Activated CD8-positive, alpha-beta memory T cell treated with anti-CD3 and anti-CD28 coated beads for 24 hours (primary cell): ENCODE data around the gene APC2.

Experiments
- DNase-seq: peaks from one replicate; pipeline ENCODE4 v3.0.0-alpha.2; 2020

Gene APC2, protein sequence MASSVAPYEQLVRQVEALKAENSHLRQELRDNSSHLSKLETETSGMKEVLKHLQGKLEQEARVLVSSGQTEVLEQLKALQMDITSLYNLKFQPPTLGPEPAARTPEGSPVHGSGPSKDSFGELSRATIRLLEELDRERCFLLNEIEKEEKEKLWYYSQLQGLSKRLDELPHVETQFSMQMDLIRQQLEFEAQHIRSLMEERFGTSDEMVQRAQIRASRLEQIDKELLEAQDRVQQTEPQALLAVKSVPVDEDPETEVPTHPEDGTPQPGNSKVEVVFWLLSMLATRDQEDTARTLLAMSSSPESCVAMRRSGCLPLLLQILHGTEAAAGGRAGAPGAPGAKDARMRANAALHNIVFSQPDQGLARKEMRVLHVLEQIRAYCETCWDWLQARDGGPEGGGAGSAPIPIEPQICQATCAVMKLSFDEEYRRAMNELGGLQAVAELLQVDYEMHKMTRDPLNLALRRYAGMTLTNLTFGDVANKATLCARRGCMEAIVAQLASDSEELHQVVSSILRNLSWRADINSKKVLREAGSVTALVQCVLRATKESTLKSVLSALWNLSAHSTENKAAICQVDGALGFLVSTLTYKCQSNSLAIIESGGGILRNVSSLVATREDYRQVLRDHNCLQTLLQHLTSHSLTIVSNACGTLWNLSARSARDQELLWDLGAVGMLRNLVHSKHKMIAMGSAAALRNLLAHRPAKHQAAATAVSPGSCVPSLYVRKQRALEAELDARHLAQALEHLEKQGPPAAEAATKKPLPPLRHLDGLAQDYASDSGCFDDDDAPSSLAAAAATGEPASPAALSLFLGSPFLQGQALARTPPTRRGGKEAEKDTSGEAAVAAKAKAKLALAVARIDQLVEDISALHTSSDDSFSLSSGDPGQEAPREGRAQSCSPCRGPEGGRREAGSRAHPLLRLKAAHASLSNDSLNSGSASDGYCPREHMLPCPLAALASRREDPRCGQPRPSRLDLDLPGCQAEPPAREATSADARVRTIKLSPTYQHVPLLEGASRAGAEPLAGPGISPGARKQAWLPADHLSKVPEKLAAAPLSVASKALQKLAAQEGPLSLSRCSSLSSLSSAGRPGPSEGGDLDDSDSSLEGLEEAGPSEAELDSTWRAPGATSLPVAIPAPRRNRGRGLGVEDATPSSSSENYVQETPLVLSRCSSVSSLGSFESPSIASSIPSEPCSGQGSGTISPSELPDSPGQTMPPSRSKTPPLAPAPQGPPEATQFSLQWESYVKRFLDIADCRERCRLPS (N-terminal part only)

DNA sequence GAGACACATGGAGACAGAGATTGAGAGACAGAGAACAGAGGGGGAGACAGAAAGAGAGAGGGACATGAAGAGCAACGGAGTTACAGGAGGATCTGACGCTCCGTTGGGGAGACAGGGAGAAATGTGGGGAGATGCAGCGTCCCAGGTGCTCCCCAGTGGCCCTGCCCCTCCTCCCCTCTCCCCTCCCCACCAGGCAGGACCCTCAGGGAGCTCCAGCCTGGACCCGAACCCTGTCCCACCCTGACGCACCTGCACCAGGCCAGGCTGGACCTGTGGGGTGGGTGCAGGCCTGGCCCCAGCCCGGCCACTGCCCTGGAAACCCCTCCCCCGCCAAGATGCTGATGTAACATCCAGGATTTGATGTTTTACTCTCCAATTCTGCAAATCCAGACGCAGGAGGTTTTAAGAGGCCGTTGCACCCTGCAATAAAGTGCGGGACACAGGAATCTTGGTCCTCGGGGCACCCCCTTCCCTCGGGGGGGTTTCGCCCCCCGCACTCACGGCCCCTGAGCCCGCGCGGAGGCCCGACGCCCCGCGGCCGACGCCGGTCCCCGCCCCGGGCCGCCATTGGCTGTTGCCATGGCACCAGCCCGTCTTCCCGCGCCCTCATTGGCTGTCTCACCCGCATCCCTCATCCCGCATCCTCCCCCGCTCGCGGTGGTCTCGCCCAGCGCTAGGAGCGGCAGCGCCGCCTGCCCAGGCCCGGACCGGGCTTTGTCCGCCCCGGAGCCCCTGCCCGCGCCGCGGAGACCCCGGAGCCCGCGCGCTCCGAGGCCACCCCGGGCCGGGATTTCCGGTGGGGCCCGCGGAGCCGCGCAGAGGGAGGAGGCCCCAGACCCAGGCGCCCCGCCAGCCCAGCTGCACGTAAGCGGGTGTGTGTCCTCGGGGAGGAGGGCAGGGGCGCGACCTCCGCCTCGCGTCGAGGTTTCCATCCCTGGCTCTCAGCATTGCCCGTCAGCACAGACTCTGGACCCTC is at the start of gene APC2:
TSS of gene APC2 (plus strand) at position 655 of the 976 bp plus-strand sequence. CDS start 2,881 bp downstream, outside the sequence.
- no peak for DNase-seq

DNA sequence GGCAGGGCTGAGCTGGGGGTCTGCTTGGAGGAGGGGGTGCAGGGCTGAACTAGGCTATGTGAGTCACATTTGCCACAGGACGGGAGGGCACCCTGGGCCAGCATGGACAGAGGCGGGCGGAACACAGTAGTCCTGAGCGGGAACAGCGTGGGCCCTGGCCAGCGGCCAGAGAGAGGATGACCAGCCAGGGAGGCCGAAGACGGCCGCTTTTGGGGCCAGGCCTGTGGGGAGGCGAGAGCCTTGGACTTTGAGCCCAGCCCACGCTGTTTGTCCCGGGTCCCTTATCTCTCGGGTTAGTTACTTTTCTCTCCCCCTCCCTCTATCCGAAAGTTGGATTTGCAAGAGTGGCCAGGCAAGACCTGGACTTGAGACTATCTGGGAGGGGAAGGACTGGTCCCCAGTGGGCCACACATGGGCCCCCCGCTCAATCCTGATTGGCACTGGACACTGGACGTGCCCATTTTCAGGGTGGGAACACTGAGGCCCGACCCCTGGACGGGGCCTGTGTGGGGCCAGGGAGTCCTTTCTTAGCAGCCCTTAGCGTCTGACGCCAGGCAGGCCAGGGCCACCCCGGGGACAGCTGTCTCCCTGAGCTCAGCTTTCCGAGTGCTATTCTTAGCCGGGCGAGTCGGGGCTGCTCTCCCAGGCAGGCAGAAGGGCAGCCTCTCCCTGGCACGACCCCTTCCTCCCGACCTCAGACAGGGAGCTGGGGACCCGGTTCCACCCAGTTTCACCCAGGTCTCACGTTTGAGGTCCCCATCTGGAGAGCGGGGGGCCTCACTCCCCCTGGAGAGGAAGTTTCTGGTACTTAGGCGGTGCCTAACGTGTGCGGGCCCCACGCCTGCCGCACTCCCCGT is 49.4 kb upstream of the APC2 start:
- DNase-seq: no peak

DNA sequence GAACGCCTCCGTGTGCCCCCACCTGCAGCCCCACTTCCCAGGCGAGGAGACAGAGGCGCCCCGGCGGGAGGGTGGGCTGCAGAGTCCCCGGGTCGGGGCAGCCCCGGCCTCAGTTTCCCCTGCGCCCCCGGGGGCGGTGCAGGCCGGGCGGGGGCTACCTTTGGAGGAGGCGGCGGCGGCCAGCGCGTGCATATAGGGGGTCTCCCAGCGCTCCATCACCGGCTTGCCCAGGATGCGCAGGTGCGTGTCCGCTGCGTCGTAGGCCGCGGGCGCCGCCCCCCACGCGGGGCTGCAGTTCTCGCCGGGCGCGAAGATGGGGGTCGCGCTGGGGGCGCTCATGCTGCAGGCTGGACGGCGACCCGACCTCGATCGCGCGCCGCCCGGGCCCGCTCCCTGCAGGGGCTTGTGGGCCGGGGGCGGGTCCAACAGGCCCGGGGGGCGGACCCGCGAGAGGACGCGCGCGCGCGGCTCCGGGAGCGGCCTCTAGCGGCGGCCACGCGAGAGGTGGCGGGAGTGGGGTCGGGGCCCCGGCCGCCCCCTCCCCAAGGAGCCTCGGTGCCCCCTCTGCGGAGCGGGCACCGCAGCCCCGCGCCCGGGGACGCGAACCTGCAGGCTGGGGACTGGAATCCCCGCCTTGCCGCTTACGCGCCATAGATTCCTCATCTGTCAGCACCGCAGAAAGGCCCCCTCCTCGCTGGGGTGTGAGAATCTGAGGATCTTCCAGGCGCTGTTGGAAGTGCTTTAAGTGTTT is 48.6 kb upstream of the APC2 start, which contains the start of gene GAMT:
TSS of gene GAMT (minus strand) at position 405 of the 751 bp plus-strand sequence. CDS start at position 339, 66 bp downstream.
- DNase-seq: peak; percentile 83

DNA sequence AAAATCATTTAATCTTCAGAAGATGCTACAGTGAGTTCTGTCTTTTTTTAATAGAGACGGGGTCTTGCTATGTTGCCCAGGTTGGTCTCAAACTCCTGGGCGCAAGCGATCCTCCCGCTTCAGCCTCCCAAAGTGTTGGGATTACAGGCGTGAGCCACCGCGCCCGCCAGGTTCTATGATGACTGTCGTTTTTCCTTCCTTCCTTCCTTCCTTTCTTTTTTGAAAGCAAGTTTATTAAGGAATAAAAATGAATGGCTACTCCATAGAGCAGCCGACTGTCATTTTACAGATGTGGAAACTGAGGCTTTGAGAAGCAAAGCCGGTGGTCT is 48.1 kb upstream of the APC2 start:
- DNase-seq: no peak

DNA sequence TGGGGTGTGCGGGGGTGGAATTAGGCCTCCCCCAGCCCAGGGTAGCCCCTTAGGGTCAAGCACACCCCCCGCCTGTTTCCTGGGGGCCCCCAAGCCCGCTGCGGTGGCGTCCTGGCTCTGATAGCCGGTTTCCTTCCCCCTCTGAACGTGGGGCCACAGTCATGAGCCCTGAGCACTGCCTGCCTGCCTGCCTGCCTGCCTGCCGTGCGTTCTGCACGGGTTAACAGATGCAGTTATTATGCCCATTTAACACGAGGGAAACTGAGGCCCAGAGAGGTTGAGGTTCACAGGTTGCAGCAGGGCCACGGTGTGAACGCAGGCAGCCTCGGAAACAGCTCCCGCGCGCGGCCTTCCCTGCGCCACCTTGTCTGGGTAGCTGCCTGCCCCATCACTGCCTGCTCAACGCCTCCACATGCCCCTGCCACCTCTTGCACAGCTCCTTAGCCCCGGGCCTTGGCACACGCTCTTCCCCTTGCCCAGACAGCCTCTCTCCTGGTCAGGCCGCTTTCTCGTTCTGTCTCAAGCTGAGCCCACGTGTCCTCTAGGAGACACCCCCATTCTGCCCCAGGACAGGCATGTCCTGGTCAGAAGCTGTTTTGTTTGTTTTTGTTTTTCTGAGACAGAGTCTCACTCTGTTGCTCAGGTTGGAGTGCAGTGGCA is 47.4 kb upstream of the APC2 start:
- no peak for DNase-seq

DNA sequence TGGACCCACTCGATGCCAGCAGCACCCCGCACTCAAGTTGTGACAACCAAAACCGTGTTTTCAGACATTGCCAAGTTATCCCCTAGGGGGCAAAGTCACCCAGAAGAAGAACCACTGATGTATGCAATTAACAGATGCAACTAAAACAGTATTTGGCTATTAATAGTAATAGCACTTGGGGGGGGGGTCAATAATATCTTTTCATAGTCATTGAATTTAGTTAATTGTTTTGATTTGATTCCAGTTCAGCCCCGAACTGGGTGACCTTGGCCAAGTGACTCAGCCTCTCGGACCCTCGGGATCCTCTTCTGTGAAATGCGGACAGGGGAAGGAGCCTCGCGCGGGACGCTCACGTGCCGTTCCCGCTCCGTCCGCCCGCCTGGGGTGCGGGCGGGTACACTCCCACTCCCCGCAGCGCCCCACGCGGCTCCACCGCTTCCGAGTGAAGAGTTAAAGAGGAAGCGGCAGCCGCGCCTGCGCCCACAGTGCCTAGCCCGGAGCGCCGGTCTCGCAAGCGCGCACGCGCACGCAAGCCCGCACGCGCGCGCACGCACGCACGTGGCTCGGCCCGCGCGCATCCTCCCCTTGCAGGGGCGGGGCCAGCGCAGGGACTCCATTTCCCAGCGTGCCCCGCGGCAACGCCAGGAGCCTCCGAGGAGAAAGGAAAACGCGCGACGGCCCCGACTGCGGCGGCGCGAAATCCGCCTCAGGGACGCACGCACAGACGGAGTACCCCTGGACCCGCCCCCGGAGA is 43.0 kb upstream of the APC2 start:
- DNase-seq: peak; percentile 100

DNA sequence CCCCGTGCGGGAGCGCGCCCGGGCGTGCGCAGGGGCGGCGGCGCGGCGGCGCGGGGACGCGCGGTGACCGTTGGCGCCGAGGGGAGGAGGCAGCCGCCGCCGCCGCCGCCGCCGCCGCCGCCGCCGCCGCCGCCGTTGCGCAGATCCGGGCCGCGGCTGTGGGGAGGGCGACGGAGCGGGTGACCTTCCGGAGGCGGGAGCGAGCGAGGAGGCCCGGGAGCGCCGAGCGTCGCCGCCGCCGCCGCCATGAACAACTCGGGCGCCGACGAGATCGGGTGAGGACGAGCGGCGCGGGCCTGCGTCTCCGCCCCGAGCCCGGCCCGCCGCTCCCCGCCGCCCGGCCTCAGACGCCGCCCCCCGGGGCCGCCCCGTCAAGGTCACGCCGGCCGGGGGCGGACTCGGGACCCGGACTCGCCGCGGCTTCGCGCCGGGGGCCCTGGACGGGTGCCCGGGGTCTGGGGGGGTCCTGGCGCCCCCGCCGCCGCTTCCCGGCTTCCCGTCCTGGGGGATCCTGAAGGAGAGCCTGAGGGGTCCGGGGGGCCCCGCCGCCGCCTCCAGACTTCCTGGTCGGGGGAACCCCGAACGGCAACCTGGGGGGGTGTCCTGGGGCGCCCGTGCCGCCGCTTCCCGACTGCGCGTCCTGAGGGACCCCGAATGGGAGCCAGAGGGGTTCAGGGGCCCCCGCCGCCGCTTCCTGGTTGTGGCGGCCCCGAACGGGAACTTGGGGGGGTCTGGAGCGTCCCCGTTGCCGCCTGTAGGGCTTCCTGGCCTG is 42.2 kb upstream of the APC2 start, which contains the start of gene DAZAP1:
TSS of gene DAZAP1 (plus strand) at position 59 of the 772 bp plus-strand sequence. CDS start at position 247, 188 bp downstream.
- no peak for DNase-seq

DNA sequence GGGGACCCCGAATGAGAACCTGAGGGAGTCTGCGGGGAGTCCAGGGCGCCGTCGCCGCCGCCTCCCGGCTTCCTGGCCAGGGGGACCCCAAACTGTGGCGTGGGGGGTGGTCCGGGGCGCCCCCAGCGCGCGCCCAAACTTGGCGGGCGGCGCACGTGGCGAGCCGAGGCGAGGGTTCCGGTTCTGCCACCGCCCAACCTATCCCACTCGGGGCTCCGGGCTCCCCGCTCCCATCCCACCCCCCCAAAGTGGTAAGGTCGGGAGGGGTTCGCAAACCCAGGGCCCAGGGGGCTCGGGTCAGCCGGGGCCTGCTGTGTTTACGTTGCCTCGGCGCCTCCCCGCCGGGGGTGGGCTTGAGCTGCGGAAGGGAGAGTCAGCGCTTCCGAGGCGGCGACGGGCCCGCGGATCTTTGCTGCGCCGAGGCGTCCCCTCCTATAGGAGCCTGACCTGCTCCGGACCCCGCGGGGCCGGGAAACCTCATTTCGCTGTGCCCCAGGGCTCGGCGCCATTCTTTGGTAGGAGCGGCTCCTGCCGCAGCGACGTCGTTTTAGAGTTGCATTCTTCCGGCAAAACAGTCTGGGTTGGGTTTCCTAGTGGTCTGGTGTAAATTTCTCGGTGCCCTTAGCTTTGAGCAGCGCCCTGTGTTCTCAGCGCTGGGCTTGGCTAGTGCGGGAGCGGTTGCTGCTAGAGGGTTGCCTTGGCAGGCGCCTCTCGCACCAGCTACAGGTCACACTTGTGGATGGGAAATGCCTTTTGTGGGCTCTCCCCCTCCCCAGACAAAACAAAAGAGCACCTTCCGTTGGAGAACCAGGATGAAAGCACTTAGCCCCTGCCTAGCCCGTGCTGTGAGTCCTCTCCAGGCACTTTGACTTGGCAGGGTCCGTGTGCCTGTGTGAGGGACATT is 41.4 kb upstream of the APC2 start:
- peak; percentile 85 for DNase-seq

DNA sequence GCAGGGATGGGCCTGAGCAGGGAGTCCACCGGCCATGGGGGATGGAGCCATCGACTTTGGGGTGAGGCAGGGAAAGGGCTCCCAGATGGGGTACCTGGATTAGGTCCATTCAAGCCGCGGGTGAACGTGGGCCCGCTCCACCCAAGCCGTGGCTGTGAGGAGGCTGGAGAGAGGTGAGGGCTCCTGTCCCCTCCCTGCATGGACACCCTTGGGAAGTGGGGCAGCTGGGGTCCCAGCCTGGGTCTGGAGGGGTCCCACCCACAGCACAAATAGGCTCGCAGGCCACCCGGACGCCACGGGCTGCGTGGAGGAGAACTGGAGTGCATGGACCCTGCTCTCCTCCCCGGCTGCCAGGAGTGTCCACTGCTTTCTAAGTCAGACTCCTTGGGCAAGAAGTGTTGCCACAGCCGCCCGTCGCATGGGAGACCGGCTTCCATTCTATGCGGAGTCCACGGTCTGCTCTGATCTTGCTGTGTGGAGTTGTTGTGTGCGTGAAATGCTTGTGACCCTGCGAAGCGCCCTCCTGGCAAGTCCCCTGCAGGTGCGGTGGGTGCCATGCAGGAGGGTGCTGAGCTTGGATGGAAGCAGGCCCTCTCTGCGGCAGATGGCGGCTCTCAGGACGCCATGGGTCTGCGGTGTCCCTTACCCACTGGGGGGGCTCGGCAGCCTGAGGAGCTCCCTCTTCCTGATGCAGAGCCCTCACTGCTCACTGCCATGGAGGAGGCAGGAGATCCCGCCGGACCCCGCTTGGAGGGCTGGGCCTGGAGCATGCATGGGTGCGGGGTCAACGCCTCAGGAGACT is 40.5 kb upstream of the APC2 start:
- no peak for DNase-seq

DNA sequence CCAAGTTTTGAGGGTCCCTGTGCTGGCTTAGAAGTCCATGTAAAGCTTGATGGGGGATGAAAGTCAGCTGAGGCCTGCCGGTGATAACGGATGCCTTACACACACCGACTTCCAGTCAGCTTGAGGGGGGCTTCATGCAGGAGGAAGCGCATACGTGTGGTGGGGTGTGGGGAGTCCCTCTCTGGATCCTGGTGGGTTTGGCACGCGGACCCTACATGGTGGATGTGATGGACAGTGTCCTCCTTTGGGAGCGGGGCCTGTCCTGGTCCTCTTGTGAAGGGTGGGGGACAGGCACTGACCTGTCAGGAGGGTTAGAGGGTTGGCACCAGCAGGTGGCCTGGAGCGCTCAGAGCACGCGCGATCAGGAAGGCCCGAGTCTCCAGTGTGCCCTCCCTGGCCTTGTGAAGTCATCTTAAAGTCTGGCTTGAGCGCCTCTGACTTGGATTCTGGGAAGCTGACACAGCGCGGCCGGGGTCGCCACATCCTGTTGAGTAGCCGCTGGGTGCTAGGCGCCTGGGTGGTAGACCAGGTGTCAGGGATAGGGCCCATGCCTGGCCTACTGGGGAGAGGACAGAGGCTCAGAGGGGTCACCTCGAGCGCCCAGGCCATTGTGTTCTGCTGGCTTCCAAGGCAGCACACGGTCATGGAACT is 39.7 kb upstream of the APC2 start:
- DNase-seq: no peak

DNA sequence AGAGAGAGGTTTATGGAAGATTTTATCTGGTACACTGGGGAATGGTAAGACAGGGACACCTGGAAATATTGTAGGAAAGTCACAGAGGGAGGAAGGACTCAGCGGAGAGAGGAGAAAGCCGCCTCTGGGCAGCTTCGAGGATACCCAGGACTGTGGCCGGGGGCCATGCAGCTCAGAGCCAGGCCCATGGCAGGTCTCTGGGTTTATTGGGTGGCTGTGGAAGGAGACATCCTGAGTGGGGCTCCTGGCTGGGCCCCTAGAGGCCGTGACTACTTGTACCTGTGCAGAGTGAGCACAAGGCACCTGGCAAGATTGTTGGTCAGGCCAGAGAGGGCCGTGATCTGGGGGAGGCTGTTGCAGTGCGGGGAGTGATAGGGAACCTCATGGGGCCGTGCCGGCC is 39.1 kb upstream of the APC2 start:
- no peak for DNase-seq

DNA sequence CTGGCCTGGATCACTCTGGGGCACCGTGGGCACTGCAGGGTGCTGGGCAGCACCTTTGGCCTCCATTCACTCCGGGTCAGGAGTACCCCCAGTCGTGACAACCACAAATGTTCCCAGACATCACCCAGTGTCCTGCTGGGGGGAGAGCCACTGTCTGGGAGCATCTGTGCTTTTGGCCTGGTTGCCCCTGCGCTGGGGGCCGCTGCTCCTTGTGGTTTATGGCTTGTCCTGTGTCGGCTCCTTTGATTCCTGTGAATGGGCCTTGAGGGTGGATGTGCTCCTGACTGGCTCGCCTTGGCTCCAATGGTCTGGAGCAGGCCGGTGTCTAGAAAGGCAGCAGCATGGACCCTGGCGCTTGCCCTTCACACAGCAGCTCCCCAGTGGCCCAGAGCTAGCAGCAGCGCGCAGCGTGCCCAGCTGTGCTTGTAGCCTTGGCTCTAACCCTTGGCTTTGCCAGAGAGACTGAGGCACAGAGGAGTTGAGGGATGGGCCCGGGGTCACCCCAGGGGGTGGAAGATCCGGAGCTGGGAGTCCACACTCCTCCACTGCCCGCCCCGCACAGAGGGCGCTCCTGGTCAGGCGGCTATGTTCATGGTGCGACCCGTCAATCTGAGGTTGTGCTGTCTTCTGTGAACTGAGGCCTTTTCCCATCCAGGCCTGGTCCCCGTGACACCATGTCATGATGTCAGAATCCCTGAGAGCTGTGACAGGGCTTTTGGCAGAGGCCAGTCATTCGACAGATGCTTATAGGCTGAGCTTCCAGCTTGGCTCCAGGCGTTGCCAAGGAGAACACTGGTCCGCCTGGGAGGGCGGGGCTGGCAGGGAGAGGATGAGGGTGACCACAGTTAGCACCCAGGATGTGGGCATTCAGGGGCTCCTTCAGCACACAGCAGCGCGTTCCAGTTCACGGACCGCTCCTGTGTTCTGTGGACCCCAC is 38.4 kb upstream of the APC2 start:
- no peak for DNase-seq

DNA sequence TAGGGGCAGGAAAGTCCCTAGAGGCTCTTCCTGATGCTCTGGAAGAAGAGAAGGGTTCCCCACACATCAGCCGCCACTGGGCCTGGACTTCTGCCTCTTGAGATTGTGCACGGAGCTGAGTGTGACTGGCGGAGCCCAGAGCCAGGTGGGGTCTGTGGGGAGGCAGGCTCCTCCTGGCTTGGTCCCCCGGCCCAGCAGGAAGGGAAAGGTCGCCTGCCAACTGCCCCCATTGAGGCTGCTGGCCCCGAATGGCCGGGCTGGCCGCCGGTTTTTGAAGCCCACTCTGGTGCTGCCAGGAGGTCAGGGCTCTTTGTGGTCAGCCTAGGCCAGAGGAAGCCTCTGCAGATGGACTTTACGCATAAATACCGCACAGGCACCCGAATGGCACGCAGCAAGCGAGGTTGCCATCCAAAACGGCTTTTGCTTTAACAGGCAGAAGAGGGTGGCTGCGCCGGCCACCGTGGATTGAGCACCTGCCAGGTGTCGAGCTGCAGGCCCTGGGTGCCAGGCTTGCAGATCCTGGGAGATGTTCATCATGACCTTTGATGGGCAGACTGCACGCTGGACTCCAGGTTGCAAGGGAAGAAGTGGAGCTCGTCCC is 37.5 kb upstream of the APC2 start:
- DNase-seq: no peak
